Panc1 (cell line): ENCODE measurements around the gene COL4A4. TPM values are rescaled to one million over a fixed set of nuclear protein-coding genes. Genes with fewer than 3 reads are reported as not detected.

ENCODE experiments used
- ATAC-seq: fragments of 200-7000 bp; cut with Tn5 transposase; 2 replicates; pipeline ENCODE4 v1.9.1; 2020; ENCODE audit warnings: mild to moderate bottlenecking, moderate library complexity
- BruUV-seq: library from RNA; stranded (reverse); fragments of 400-500 nt; replicated peaks from 2 replicates; lab custom pipeline; 2021; lab: Mats Ljungman, UMichigan
- CTCF ChIA-PET: fragments of 300-600 bp; sonication (Branson Sonifier 250); formaldehyde crosslinking; loops from one replicate; lab custom pipeline; 2022; ENCODE audit warnings: antibody characterized with exemption; lab: Charles Lee
- POLR2A ChIA-PET: fragments of 300-600 bp; sonication (Branson Sonifier 250); formaldehyde crosslinking; loops from one replicate; lab custom pipeline; 2022; ENCODE audit warnings: antibody characterized with exemption; lab: Charles Lee
- DNase-seq: peaks from one replicate; pipeline ENCODE4 v3.0.0-alpha.2; 2010; ENCODE audit warnings: low read depth, low spot score
- H3K27ac ChIP-seq: 2 replicates; pipeline ENCODE4 v1.5.1; 2011; ENCODE audit warnings: mild to moderate bottlenecking, low read length, inconsistent platforms
- H3K27me3 ChIP-seq: fragments of 200-500 bp; sonication (Bioruptor generic); 2 replicates; pipeline ENCODE4 v1.6.0; 2014; ENCODE audit warnings: low read length, inconsistent platforms; ENCODE audit not compliant: control insufficient read depth, insufficient read depth
- H3K36me3 ChIP-seq: fragments of 200-500 bp; sonication (Bioruptor generic); 2 replicates; pipeline ENCODE4 v1.5.1; 2014; ENCODE audit warnings: inconsistent platforms, mild to moderate bottlenecking, low read length, moderate library complexity; ENCODE audit not compliant: control insufficient read depth, insufficient read depth
- H3K4me1 ChIP-seq: 2 replicates; pipeline ENCODE4 v1.5.1; 2011; ENCODE audit warnings: inconsistent platforms, mild to moderate bottlenecking, low read length, moderate library complexity; ENCODE audit not compliant: control insufficient read depth, insufficient read depth
- H3K4me3 ChIP-seq, 2 experiments: 2 replicates each; pipeline ENCODE4 v1.5.1; 2011 to 2012; ENCODE audit warnings: low read depth in 2 of 2, low read length in 2 of 2, mild to moderate bottlenecking in 2 of 2, inconsistent platforms in 1 of 2, moderate library complexity in 1 of 2
- H3K9me3 ChIP-seq: fragments of 200-500 bp; sonication (Bioruptor generic); 2 replicates; pipeline ENCODE4 v1.5.1; 2014; ENCODE audit warnings: low read depth, mild to moderate bottlenecking, inconsistent platforms, low read length, moderate library complexity; ENCODE audit not compliant: control insufficient read depth, insufficient read depth
- CTCF ChIP-seq: fragments of 450-650 bp; IDR thresholded peaks from 2 replicates; pipeline ENCODE4 v1.5.1; 2017; ENCODE audit warnings: mild to moderate bottlenecking
- REST ChIP-seq, 2 experiments: IDR thresholded peaks; 2 replicates each; pipeline ENCODE4 v1.6.1; 2011 to 2012; ENCODE audit warnings: low read depth in 2 of 2, control low read depth in 1 of 2, low read length in 1 of 2, mild to moderate bottlenecking in 1 of 2, moderate library complexity in 1 of 2; ENCODE audit not compliant: insufficient read depth in 1 of 2
- TCF7L2 ChIP-seq: IDR thresholded peaks from 2 replicates; pipeline ENCODE4 v1.6.1; 2011; ENCODE audit warnings: mild to moderate bottlenecking, low read depth, low read length, inconsistent platforms
- in situ Hi-C: cut with HindIII; loops from 2 replicates; pipeline ENCODE4 v1.10.0; 2016; ENCODE audit warnings: low sequenced_read_pairs, low pct_unique_long_range_greater_than_20kb
- intact Hi-C: fragments of 100-400 bp; cut with micrococcal nuclease; formaldehyde crosslinking; loops from one replicate; pipeline ENCODE4 v1.10.0; 2022; ENCODE audit not compliant: unreplicated experiment
- total RNA-seq: library from RNA; stranded (reverse); gene quantifications from one replicate; pipeline ENCODE4 v1.2.1, GENCODE V29; 2021; ENCODE audit not compliant: unreplicated experiment

The COL4A4 gene
- total RNA-seq, 1 experiment from 2014 or later, result 0.13 TPM

- ChIA-PET POLR2A (no interaction called here), CTCF (interaction anchor here (0.7 kb wide), 1 partner anchor 1387 kb away, joined by 3 read pairs; no protein-coding TSS in a partner anchor)
- in situ Hi-C loops (no loop called here), intact Hi-C loops (no loop called here)
- ATAC-seq, result no peak
- no TSS peak for BruUV-seq
- Histone ChIP-seq H3K27ac (no peak overlapping the region), H3K27me3 (no peaks in the 10 kb centered on the region; the same call in 1 of the 2 replicates), H3K4me1 (no peaks in the 10 kb centered on the region), H3K9me3 (no peaks in the 10 kb centered on the region), H3K4me3 (no peak overlapping the region), H3K36me3 (no peaks in the 10 kb centered on the region)
- DNase-seq, result no peak
- TF ChIP-seq REST (IDR thresholded peaks at IDR 0.05; ENCODE audit: insufficient read depth in 1 of 2, low read depth in 2 of 2, low read length in 1 of 2), result no peak
- peak; percentile 65; the same call in 1 of the 2 replicates for TF ChIP-seq TCF7L2
Observed at GRCh38 chr2:227052879-227053278, 111.1 kb downstream of the COL4A4 start.

- BruUV-seq, result no TSS peak
Observed at GRCh38 chr2:227043981-227044380, 120.0 kb downstream of the COL4A4 start.

More at GRCh38 chr2:227043981-227044380, 120.0 kb downstream of the COL4A4 start:
- Histone ChIP-seq H3K4me3 (no peak overlapping the region), H3K9me3 (no peaks in the 10 kb centered on the region), H3K27me3 (peaks cover 3% of the 10 kb centered on the region; the same call in 1 of the 2 replicates), H3K36me3 (no peaks in the 10 kb centered on the region), H3K4me1 (no peaks in the 10 kb centered on the region), H3K27ac (no peak overlapping the region)
- TF ChIP-seq REST (IDR thresholded peaks at IDR 0.05; ENCODE audit: insufficient read depth in 1 of 2, low read depth in 2 of 2, low read length in 1 of 2), result no peak
- no peak for TF ChIP-seq CTCF
- in situ Hi-C loops, result no loop called here
- ChIA-PET CTCF (no interaction called here), POLR2A (no interaction called here)
- DNase-seq (no peak), ATAC-seq (no peak)
- intact Hi-C loops, result no loop called here
